PC-9 (cell line): ENCODE data around the gene KLHL26. TPM values are rescaled to one million over a fixed set of nuclear protein-coding genes. Genes with fewer than 3 reads are reported as not detected.

Experiments
- BruUV-seq: library from RNA; stranded (reverse); fragments of 400-500 nt; replicated peaks from 2 replicates; lab custom pipeline; 2021; lab: Mats Ljungman, UMichigan
- CTCF ChIA-PET: fragments of 300-600 bp; sonication (Branson Sonifier 250); formaldehyde crosslinking; loops from one replicate; lab custom pipeline; 2022; ENCODE audit warnings: antibody characterized with exemption; lab: Charles Lee
- POLR2A ChIA-PET: fragments of 300-600 bp; sonication (Branson Sonifier 250); formaldehyde crosslinking; loops from one replicate; lab custom pipeline; 2022; ENCODE audit warnings: antibody characterized with exemption; ENCODE audit not compliant: unreplicated experiment; lab: Charles Lee
- DNase-seq, 2 experiments: peaks; one replicate each; pipeline versions ENCODE4 v3.0.0 to v3.0.0-alpha.2; 2015 to 2022; ENCODE audit warnings: mixed read lengths in 1 of 2
- H2AFZ ChIP-seq: fragments of 200-600 bp; sonication (generic); 2 replicates; pipeline ENCODE4 v1.8.1; 2017; ENCODE audit warnings: antibody characterized with exemption
- H3F3A ChIP-seq: fragments of 200-600 bp; sonication (generic); 2 replicates; pipeline ENCODE4 v1.8.1; 2017; ENCODE audit warnings: antibody characterized with exemption, mild to moderate bottlenecking, low read depth; ENCODE audit not compliant: insufficient read depth
- H3K27ac ChIP-seq: fragments of 200-600 bp; sonication (generic); 2 replicates; pipeline ENCODE4 v1.6.1; 2016; ENCODE audit warnings: mixed run types
- H3K27me3 ChIP-seq: fragments of 200-600 bp; sonication (generic); 2 replicates; pipeline ENCODE4 v1.6.1; 2016; ENCODE audit warnings: low read depth, mixed run types; ENCODE audit not compliant: insufficient read depth
- H3K36me3 ChIP-seq: fragments of 200-600 bp; sonication (generic); 2 replicates; pipeline ENCODE4 v1.6.1; 2016; ENCODE audit warnings: low read depth, mixed run types
- H3K4me1 ChIP-seq: fragments of 200-600 bp; sonication (generic); replicated peaks from 2 replicates; pipeline ENCODE4 v1.6.1; 2016; ENCODE audit warnings: mixed run types; ENCODE audit not compliant: insufficient read depth
- H3K4me2 ChIP-seq: fragments of 200-600 bp; sonication (generic); 2 replicates; pipeline ENCODE4 v1.6.1; 2017; ENCODE audit warnings: mixed run types
- H3K4me3 ChIP-seq: fragments of 200-600 bp; sonication (generic); 2 replicates; pipeline ENCODE4 v1.6.1; 2016; ENCODE audit warnings: mixed run types
- H3K79me2 ChIP-seq: fragments of 200-600 bp; sonication (generic); 2 replicates; pipeline ENCODE4 v1.6.1; 2017; ENCODE audit warnings: low read depth, mixed run types
- H3K9me2 ChIP-seq: fragments of 200-600 bp; sonication (generic); 2 replicates; pipeline ENCODE4 v1.8.1; 2017; ENCODE audit warnings: mild to moderate bottlenecking; ENCODE audit not compliant: insufficient read depth
- H3K9me3 ChIP-seq: fragments of 200-600 bp; sonication (generic); 2 replicates; pipeline ENCODE4 v1.8.1; 2016; ENCODE audit warnings: low read depth; ENCODE audit not compliant: insufficient read depth
- H4K20me1 ChIP-seq: fragments of 200-600 bp; sonication (generic); 2 replicates; pipeline ENCODE4 v1.8.1; 2017; ENCODE audit not compliant: insufficient read depth
- EZH2 ChIP-seq: fragments of 200-600 bp; sonication (generic); IDR thresholded peaks from 2 replicates; pipeline ENCODE4 v1.8.0; 2017; ENCODE audit warnings: antibody characterized with exemption, low read depth
- intact Hi-C: fragments of 100-400 bp; cut with micrococcal nuclease; formaldehyde crosslinking; loops from one replicate; pipeline ENCODE4 v1.10.0; 2022; ENCODE audit not compliant: unreplicated experiment
- total RNA-seq: library from RNA; stranded (reverse); gene quantifications from 2 replicates; pipeline ENCODE4 v1.2.3, GENCODE V29; 2021
- TF ChIP-seq, protein P1 (sequence below): fragments of 200-600 bp; sonication (generic); conservative IDR thresholded peaks from 2 replicates; pipeline ENCODE4 v1.6.1; 2017; ENCODE audit warnings: mixed run types, antibody characterized with exemption, mild to moderate bottlenecking, moderate library complexity

Gene KLHL26
- total RNA-seq, 1 experiment from 2014 or later = 11.8 TPM

DNA sequence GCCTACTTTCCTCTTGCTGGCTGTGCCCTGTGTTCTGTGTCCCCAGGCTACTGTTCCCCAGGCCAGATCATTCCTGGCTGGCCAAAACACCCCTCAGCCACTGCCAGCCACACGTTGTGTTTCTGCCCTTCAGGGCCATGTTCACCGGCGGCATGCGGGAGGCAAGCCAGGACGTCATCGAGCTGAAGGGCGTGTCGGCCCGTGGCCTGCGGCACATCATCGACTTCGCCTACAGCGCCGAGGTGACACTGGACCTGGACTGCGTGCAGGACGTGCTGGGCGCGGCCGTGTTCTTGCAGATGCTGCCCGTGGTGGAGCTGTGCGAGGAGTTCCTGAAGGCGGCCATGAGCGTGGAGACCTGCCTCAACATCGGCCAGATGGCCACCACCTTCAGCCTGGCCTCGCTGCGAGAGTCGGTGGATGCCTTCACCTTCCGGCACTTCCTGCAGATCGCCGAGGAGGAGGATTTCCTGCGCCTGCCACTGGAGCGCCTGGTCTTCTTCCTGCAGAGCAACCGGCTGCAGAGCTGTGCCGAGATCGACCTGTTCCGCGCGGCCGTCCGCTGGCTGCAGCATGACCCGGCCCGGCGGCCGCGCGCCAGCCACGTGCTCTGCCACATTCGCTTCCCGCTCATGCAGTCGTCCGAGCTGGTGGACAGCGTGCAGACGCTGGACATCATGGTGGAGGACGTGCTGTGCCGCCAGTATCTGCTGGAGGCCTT lies 30.9 kb downstream of the KLHL26 start:
- TF ChIP-seq, protein P1, sequence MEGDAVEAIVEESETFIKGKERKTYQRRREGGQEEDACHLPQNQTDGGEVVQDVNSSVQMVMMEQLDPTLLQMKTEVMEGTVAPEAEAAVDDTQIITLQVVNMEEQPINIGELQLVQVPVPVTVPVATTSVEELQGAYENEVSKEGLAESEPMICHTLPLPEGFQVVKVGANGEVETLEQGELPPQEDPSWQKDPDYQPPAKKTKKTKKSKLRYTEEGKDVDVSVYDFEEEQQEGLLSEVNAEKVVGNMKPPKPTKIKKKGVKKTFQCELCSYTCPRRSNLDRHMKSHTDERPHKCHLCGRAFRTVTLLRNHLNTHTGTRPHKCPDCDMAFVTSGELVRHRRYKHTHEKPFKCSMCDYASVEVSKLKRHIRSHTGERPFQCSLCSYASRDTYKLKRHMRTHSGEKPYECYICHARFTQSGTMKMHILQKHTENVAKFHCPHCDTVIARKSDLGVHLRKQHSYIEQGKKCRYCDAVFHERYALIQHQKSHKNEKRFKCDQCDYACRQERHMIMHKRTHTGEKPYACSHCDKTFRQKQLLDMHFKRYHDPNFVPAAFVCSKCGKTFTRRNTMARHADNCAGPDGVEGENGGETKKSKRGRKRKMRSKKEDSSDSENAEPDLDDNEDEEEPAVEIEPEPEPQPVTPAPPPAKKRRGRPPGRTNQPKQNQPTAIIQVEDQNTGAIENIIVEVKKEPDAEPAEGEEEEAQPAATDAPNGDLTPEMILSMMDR = no peak
- BruUV-seq = no TSS peak
- DNase-seq = peak in 1 of 2 experiments; percentile 27
- no peak overlapping the region for H3K27ac ChIP-seq
- H3K27me3 ChIP-seq = no peaks in the 10 kb centered on the region
- no peaks in the 10 kb centered on the region for H3K36me3 ChIP-seq
- POLR2A ChIA-PET = no interaction called here
- H3K9me3 ChIP-seq = no peaks in the 10 kb centered on the region
- peaks cover 3% of the 10 kb centered on the region for H3F3A ChIP-seq
- H3K9me2 ChIP-seq = no peaks in the 10 kb centered on the region
- 0 out of 2 replicates have a peak, but pooled peaks cover 5% of the 10 kb centered on the region for H4K20me1 ChIP-seq
- no peak overlapping the region for H3K4me3 ChIP-seq
- H3K79me2 ChIP-seq = no peaks in the 10 kb centered on the region
- H3K4me2 ChIP-seq = no peak overlapping the region
- H2AFZ ChIP-seq = no peak overlapping the region
- intact Hi-C loops = no loop called here
- CTCF ChIA-PET = no interaction called here
- no peaks in the 10 kb centered on the region for H3K4me1 ChIP-seq

DNA sequence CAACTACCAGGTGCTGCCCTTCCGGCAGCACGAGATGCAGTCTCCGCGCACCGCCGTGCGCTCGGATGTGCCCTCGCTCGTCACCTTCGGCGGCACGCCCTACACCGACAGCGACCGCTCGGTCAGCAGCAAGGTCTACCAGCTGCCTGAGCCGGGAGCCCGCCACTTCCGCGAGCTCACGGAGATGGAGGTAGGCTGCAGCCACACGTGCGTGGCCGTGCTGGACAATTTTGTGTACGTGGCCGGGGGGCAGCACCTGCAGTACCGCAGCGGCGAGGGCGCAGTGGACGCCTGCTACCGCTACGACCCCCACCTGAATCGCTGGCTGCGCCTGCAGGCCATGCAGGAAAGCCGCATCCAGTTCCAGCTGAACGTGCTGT lies 31.4 kb downstream of the KLHL26 start:
- intact Hi-C loops = no loop called here
- Histone ChIP-seq H3K36me3 (no peaks in the 10 kb centered on the region), H3K4me1 (no peaks in the 10 kb centered on the region), H3K27me3 (no peaks in the 10 kb centered on the region), H4K20me1 (0 out of 2 replicates have a peak, but pooled peaks cover 5% of the 10 kb centered on the region), H2AFZ (no peak overlapping the region), H3K4me3 (no peak overlapping the region), H3K4me2 (no peak overlapping the region), H3K79me2 (no peaks in the 10 kb centered on the region), H3F3A (peaks cover 3% of the 10 kb centered on the region), H3K9me3 (no peaks in the 10 kb centered on the region), H3K27ac (no peak overlapping the region), H3K9me2 (no peaks in the 10 kb centered on the region)
- BruUV-seq = no TSS peak
- DNase-seq = no peak
- ChIA-PET CTCF (no interaction called here), POLR2A (no interaction called here)
- TF ChIP-seq EZH2 = no peak
- TF ChIP-seq, protein P1 = no peak

DNA sequence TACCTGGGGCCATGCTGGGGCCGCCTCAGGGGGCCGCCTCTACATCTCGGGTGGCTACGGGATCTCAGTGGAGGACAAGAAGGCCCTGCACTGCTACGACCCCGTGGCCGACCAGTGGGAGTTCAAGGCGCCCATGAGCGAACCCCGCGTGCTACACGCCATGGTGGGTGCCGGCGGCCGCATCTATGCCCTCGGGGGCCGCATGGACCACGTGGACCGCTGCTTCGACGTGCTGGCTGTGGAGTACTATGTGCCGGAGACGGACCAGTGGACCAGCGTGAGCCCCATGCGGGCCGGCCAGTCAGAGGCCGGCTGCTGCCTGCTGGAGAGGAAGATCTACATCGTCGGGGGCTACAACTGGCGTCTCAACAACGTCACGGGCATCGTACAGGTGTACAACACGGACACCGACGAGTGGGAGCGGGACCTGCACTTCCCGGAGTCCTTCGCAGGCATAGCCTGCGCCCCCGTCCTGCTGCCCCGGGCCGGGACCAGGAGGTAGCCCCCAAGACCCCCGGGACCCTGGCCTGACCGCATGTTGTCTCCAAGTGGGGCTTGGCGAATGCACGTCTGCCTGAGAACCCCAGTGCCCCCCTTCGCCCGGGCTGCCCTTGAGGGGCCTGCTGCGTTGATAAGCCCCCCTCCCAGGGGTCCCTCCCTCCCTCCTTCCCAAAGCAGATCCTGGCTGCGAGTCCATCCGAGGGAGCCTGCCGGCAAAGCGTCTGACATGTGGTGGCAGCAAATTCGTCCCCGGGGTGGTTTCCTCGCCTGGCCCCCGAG lies 32.1 kb downstream of the KLHL26 start:
- no peak for TF ChIP-seq EZH2
- TF ChIP-seq, protein P1 = no peak
- intact Hi-C loops = no loop called here

More for the DNA sequence above, 32.1 kb downstream of the KLHL26 start:
- Histone ChIP-seq H3K27ac (no peak overlapping the region), H3K36me3 (no peaks in the 10 kb centered on the region), H3K79me2 (no peaks in the 10 kb centered on the region), H3K27me3 (no peaks in the 10 kb centered on the region), H3K4me3 (no peak overlapping the region), H3K4me2 (no peak overlapping the region), H3K4me1 (no peaks in the 10 kb centered on the region; the same call in 1 of the 2 replicates), H2AFZ (no peak overlapping the region), H3K9me2 (no peaks in the 10 kb centered on the region), H3K9me3 (no peaks in the 10 kb centered on the region), H3F3A (peaks cover 3% of the 10 kb centered on the region), H4K20me1 (0 out of 2 replicates have a peak, but pooled peaks cover 5% of the 10 kb centered on the region)
- no TSS peak for BruUV-seq
- peak in 1 of 2 experiments; percentile 12 for DNase-seq
- CTCF ChIA-PET = no interaction called here
- POLR2A ChIA-PET = no interaction called here
